Measurements from ENCODE around the gene RNF181.
A peak's percentile ranks its signal among the peaks of the same experiment; 100 is the strongest.
"Not testable (repeated sequence)": the region's sequence is repeated elsewhere in the genome, so short reads cannot be mapped to it uniquely, and the experiment has no call there.

Gene RNF181

GRCh38 chr2:85601771-85602475 lies 6.4 kb downstream of the RNF181 start:
- peak overlapping the region; percentile 79 for H3K4me3 ChIP-seq (ENCODE audit: low read length)
- DNase-seq (ENCODE audit: low read depth) = peak; percentile 60
- TF ChIP-seq CTCF (conservative IDR thresholded peaks at IDR 0.05; ENCODE audit: low read length) = no peak

GRCh38 chr2:85602476-85603234 lies 7.1 kb downstream of the RNF181 start, which contains the start of gene TMEM150A:
TMEM150A (minus strand) TSS chr2:85602698; CDS start chr2:85601948, 750 bp downstream.
- H3K4me3 ChIP-seq (ENCODE audit: low read length) = peak within 1 kb of the TSS; percentile 99
- DNase-seq (ENCODE audit: low read depth) = peak; percentile 86
- 0 out of 2 replicates have a peak, but pooled peaks have one; percentile 1 for TF ChIP-seq CTCF (conservative IDR thresholded peaks at IDR 0.05; ENCODE audit: low read length)

- H3K4me3 ChIP-seq (ENCODE audit: low read length) = peak overlapping the region; percentile 9; the same call in 1 of the 2 replicates
- DNase-seq (ENCODE audit: low read depth) = not testable (repeated sequence)
Measured at GRCh38 chr2:85604133-85604444, 8.5 kb downstream of the RNF181 start.

GRCh38 chr2:85604568-85605339 lies 9.2 kb downstream of the RNF181 start:
- peak; percentile 29 for DNase-seq (ENCODE audit: low read depth)
- no peak overlapping the region for H3K4me3 ChIP-seq (ENCODE audit: low read length)
- no peak for TF ChIP-seq CTCF (conservative IDR thresholded peaks at IDR 0.05; ENCODE audit: low read length)

GRCh38 chr2:85605406-85606115 lies 10.0 kb downstream of the RNF181 start:
- H3K4me3 ChIP-seq (ENCODE audit: low read length) = no peak overlapping the region
- DNase-seq (ENCODE audit: low read depth) = peak; percentile 86
- TF ChIP-seq CTCF (conservative IDR thresholded peaks at IDR 0.05; ENCODE audit: low read length) = no peak

- DNase-seq (ENCODE audit: low read depth) = no peak
- H3K4me3 ChIP-seq (ENCODE audit: low read length) = no peak overlapping the region
- TF ChIP-seq CTCF (conservative IDR thresholded peaks at IDR 0.05; ENCODE audit: low read length) = no peak
Measured at GRCh38 chr2:85606116-85606455, 10.5 kb downstream of the RNF181 start.

Data from AG10803 (cell line).